Activated T-helper 1 cell treated with anti-CD3 and anti-CD28 coated beads, Interleukin-12 subunit alpha, Interleukin-12 subunit beta, Interleukin-2, Interleukin-4 antibody, amounts not matched to agents 30 ng/mL and 10 ng/mL and 1 ng/mL, durations not matched to agents 14 hours and 24 hours and 36 hours (primary cell): ENCODE measurements around the gene EPHA2. TPM values are rescaled to one million over a fixed set of nuclear protein-coding genes. Genes with fewer than 3 reads are reported as not detected.
"Not testable (repeated sequence)": the region's sequence is repeated elsewhere in the genome, so short reads cannot be mapped to it uniquely, and the experiment has no call there.

Experiments used
- DNase-seq: peaks from one replicate; pipeline ENCODE4 v3.0.0; 2021; ENCODE audit warnings: low spot score
- H3K27ac Mint-ChIP-seq: one replicate; pipeline ENCODE4 v1.8.0; 2021; ENCODE audit warnings: mild to moderate bottlenecking, mixed read lengths
- H3K27me3 Mint-ChIP-seq: one replicate; pipeline ENCODE4 v1.8.0; 2022; ENCODE audit warnings: mild to moderate bottlenecking, moderate library complexity, mixed read lengths; ENCODE audit not compliant: insufficient read depth
- H3K36me3 Mint-ChIP-seq: one replicate; pipeline ENCODE4 v1.8.0; 2021; ENCODE audit warnings: low read depth, mixed read lengths
- H3K4me1 Mint-ChIP-seq: one replicate; pipeline ENCODE4 v1.8.0; 2021; ENCODE audit warnings: low read depth, mixed read lengths
- H3K4me3 Mint-ChIP-seq: one replicate; pipeline ENCODE4 v1.8.0; 2021; ENCODE audit warnings: mild to moderate bottlenecking, moderate library complexity, mixed read lengths
- H3K9me3 Mint-ChIP-seq: one replicate; pipeline ENCODE4 v1.8.0; 2021; ENCODE audit warnings: mixed read lengths
- intact Hi-C: fragments of 100-400 bp; cut with micrococcal nuclease; formaldehyde crosslinking; loops from one replicate; pipeline ENCODE4 v1.15.1; 2024
- total RNA-seq: library from RNA; stranded (reverse); gene quantifications from 2 replicates; pipeline ENCODE4 v1.2.3, GENCODE V29; 2022

The EPHA2 gene
- total RNA-seq, 1 donor from 2014 or later = not detected

DNA sequence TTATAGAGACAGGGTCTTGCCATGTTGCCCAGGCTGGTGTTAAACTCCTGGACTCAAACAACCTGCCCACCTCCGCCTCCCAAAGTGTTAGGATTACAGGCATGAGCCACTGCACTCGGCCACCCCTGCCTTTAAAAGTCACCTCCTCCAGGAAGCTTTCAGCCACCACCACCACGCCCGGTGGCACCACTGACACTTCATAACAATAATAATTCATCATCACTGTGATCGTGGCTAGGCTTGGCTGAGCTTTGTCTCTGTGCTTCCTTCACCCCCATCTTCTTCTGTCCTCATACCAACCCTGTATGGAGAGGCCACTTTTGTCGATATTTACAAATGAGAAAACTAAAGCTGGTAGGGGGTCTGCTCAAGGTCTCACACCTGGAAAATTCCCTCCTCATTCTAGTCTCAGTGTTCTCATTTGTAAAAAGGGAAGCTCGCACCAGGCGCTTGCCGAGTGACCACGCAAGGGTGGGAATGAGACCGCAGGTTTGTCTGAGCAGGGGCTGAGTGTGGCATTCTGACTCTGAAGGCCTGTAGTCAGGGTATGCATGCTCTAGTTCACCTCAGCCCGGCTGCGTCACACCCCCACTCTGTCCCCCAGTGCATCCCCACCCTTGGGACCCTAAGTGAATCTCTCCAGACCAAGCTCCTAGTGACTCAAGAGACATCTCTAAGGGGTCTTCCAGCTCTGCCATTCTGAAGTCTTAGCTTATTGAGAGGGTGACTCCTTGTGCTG is 12.9 kb upstream of the EPHA2 start:
- no peaks in the 10 kb centered on the region for H3K36me3 Mint-ChIP-seq
- intact Hi-C loops = no loop called here
- peaks cover 20% of the 10 kb centered on the region for H3K4me1 Mint-ChIP-seq

DNA sequence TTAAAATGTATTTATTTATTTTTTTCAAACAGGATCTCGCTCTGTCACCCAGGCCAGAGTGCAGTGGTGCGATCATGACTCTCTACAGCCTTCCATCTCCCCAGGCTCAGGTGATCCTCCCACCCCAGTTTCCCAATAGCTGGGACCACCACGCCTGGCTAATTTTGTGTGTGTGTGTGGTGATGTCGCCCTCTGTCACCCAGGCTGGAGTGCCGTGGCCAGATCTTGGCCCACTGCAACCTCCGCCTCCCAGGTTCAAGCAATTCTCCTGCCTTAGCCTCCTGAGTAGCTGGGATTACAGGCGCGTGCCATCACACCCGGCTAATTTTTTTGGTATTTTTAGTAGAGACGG is 12.3 kb upstream of the EPHA2 start:
- H3K27ac Mint-ChIP-seq, H3K36me3 Mint-ChIP-seq, H3K9me3 Mint-ChIP-seq, intact Hi-C loops, DNase-seq: not testable (repeated sequence)
- peaks cover 20% of the 10 kb centered on the region for H3K4me1 Mint-ChIP-seq
- H3K27me3 Mint-ChIP-seq = peaks cover 41% of the 10 kb centered on the region
- H3K4me3 Mint-ChIP-seq = peak overlapping the region; percentile 56

More for the DNA sequence above, 12.9 kb upstream of the EPHA2 start:
- no peaks in the 10 kb centered on the region for H3K9me3 Mint-ChIP-seq
- peak overlapping the region; percentile 56 for H3K4me3 Mint-ChIP-seq
- peaks cover 41% of the 10 kb centered on the region for H3K27me3 Mint-ChIP-seq
- DNase-seq = no peak
- no peak overlapping the region for H3K27ac Mint-ChIP-seq

DNA sequence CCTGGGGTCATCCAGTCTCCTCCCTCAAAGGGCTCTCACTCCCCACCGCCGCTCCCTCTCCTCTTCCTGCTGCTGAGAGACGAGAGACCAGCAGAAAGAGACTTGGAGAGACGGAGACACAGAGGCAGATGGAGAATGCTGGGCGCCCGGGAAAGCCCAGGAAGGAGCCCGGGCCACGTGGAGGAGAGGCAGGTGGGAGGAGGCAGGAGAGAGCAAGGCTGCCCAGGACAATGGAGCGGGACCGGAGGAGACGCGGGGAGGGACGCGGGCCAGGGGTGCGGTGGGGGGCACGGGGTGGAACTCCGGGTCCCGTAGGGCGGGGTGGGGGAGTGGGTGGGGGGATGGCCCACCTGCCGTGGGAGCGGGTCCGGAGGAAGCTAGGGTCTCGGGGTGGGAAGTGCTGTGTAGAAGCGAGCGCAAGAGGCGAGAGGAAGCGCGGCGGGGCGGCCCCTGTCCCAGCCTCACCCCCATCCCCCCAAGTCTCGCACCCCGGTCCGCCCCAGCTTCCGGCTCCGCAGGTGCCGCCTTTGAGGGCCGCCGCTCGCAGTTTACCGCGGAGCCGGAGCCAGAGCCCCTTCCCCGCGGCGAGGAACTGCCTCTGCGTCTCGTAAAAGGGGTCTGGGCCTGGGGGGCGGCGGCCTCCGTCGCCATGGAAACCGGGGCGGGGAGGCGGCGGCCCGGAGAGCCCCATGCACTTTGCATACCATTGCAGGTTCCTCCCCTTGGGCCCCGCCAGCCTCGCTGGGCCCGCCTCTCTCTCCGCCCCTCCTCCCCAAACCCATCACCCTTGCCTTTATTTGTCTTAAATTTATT is 11.7 kb upstream of the EPHA2 start:
- Mint-ChIP-seq H3K27ac (no peak overlapping the region), H3K4me1 (peaks cover 26% of the 10 kb centered on the region), H3K27me3 (peaks cover 41% of the 10 kb centered on the region), H3K9me3 (no peaks in the 10 kb centered on the region), H3K36me3 (no peaks in the 10 kb centered on the region), H3K4me3 (peak overlapping the region; percentile 30)
- peak; percentile 46 for DNase-seq
- intact Hi-C loops = loop anchor here (2.0 kb wide), 1 partner anchor 49 kb away; no protein-coding TSS in a partner anchor

DNA sequence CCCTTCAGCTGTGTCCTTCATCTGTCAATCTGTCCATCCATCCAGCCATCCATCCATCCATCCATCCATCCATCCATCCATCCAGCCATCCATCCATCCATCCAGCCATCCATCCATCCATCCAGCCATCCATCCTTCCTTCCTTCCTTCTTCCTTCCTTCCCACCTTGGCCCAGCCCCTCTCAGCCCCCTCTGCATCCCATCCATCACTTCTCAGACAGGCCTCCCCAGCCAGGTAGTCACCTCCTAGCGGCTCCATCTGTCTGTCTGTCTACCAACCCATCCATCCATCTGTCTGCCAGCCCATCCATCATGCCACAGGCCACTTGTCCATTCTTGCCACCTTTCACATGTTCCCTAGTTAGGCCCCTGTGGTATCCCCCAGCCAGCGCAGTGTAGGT is 10.2 kb upstream of the EPHA2 start:
- Mint-ChIP-seq H3K27me3 (peaks cover 51% of the 10 kb centered on the region), H3K9me3 (no peaks in the 10 kb centered on the region), H3K36me3 (no peaks in the 10 kb centered on the region), H3K4me3 (no peak overlapping the region), H3K4me1 (peaks cover 40% of the 10 kb centered on the region), H3K27ac (peak overlapping the region; percentile 8)
- intact Hi-C loops = loop anchor here (2.0 kb wide), 1 partner anchor 51 kb away; no protein-coding TSS in a partner anchor
- no peak for DNase-seq

DNA sequence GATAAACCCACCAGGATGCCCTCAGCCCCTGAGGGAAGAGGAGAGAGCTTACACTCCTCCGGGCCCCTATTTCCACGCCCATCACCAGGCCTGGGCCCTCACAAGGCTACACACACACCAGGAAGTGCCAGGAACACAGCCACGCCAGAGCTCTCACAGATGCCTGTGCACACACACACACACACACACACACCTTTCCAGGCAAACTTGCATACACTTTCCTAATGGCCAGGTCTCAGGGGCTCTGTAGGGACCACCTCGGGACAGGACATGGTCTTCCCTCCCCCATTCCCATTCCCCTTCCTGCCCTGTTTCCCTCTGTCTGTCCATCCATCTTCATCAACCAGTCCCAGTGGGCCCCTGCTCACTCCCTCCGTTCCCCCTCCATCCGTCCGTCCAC is 9.7 kb upstream of the EPHA2 start:
- intact Hi-C loops = no loop called here
- Mint-ChIP-seq H3K27me3 (peaks cover 51% of the 10 kb centered on the region), H3K27ac (no peak overlapping the region), H3K4me1 (peaks cover 40% of the 10 kb centered on the region), H3K4me3 (no peak overlapping the region), H3K9me3 (no peaks in the 10 kb centered on the region), H3K36me3 (no peaks in the 10 kb centered on the region)
- no peak for DNase-seq

DNA sequence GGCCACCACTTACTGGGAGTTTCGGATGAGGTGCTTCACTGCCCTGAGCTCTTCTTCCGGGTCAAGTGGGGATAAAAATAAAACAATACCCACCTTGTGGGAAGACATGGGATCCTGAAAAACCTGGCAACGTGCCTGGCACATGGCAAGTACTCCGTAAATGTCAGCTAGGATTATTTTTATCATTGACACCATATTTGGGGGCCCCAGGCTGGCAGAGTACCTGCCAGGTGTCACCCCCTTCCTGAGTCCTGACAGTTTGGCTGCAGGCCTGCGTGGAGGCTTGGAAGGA is 9.2 kb upstream of the EPHA2 start:
- Mint-ChIP-seq H3K27me3 (peaks cover 49% of the 10 kb centered on the region), H3K9me3 (no peaks in the 10 kb centered on the region), H3K4me3 (no peak overlapping the region), H3K4me1 (peaks cover 40% of the 10 kb centered on the region), H3K27ac (no peak overlapping the region), H3K36me3 (no peaks in the 10 kb centered on the region)
- no peak for DNase-seq
- intact Hi-C loops = no loop called here

DNA sequence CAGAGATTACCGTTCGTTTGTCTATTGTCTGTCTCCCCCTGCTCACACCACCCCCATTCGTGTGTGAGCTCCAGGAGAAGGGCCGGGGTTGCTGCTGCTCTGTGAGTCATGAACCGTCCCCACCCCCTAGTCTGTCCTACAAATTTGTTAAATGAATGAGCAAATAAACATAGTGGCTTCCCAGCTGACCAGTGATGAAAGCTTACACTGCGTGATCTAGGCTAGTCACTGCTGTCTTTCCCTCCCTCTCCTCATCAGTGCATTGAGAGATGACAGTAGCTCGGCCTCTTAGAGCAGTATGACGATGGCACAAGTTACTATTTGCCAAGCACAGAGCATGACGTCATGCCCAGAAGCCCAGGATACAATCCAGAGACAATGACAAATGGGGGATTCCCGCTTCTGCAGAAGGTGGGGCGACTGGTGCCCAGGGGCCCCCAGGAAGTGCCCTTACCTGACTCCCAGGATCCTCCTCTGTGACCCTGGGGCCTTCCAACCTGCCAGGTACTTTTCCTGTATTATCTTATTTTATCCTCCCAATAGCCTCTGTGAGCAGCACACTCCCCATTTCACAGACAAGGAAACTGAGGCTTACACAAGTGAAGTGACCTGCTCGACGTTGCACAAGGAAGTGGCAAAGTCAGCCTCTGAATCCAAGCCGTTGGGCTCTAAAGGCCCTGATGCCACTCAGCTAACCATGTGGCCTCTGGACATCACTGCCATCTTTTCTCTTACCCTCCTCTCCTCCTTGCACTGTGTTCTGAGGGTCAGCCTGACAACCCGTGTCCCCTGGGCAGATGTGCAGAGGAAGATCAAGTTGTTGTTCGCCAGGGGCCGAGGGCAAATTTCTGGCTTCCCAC is 8.6 kb upstream of the EPHA2 start:
- DNase-seq = no peak
- Mint-ChIP-seq H3K36me3 (no peaks in the 10 kb centered on the region), H3K4me1 (peaks cover 40% of the 10 kb centered on the region), H3K27ac (no peak overlapping the region), H3K27me3 (peaks cover 45% of the 10 kb centered on the region), H3K9me3 (no peaks in the 10 kb centered on the region), H3K4me3 (no peak overlapping the region)
- intact Hi-C loops = no loop called here

DNA sequence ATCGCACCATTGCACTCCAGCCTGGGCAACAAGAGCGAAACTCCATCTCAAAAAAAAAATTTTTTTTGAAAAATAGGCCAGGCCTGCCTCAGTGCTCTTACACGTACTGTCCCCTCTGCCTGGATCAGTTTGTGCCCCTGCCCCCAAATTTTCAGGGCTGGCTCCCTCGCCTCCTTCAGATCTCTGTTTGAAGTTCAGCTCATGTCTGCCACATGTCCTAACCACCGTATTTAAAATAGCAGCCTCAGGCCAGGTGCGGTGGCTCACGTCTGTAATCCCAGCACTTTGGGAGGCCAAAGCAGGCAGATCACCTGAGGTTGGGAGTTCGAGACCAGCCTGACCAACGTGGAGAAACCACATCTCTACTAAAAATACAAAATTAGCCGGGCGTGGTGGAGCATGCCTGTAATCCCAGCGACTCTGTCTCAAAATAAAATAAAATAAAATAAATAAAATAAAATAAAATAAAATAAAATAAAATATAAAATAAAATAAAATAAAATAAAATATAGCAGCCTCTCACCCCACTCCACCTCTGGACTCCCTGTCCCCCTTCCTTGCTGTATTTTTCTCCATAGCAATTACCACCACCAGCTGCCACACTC is 7.8 kb upstream of the EPHA2 start:
- H3K36me3 Mint-ChIP-seq, H3K27ac Mint-ChIP-seq, intact Hi-C loops, H3K9me3 Mint-ChIP-seq, DNase-seq, H3K4me3 Mint-ChIP-seq: not testable (repeated sequence)
- peaks cover 43% of the 10 kb centered on the region for H3K27me3 Mint-ChIP-seq
- H3K4me1 Mint-ChIP-seq = peaks cover 40% of the 10 kb centered on the region

DNA sequence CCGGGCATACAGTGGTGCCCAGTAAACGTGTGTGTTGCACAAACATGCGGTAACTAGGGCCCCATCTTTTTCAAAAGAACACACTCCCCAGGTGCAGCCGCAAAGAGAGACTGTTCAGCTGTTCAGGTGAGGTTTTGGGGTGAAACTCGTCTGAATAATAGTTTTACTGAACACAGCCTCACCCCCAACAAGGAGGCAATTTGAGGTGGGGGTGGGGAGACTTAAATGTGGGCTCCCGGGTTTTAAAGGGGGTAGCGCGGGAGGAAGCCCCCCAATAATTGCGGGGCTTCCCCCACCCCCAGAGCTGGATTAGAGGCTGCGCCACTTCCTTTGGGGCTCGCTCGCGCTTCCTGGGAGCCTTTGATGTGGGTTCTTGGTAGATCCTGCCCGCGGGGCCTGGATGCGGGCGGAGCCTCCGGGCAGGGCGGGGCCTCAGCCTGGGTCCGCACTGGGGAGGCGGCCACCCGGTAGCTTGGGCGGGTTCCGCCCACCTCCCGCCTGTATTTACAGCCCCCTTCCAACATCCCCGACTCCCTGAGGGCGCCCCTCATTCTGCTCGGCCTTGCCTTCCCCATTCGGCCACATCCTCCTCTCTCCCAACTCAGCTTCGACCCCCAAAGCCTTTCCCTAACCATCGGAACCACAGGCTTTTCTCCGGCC is 6.4 kb upstream of the EPHA2 start:
- Mint-ChIP-seq H3K36me3 (no peaks in the 10 kb centered on the region), H3K27me3 (peaks cover 42% of the 10 kb centered on the region), H3K9me3 (no peaks in the 10 kb centered on the region), H3K4me3 (peak overlapping the region; percentile 57), H3K27ac (peak overlapping the region; percentile 36), H3K4me1 (peaks cover 51% of the 10 kb centered on the region)
- peak; percentile 66 for DNase-seq
- intact Hi-C loops = no loop called here

DNA sequence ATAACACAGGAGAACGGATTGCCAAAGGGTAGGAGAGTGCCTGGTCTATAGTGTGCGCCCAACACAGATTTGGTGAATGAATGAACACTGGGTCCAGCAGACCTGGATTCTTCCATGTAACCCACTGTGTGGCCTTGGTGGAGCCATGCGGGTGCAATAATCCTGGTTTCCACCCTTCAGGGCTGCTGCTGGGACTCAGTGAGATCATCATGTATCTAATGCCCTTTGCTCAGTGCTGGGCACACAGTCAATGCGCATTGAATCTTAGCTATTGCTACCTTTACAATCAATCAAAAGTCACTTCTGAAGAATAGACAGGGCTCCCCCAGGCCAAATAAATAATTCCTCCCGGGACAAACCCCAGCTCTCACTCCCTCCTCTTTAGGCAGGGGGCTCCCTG is 5.8 kb upstream of the EPHA2 start:
- peak overlapping the region; percentile 36 for H3K27ac Mint-ChIP-seq
- intact Hi-C loops = no loop called here

DNA sequence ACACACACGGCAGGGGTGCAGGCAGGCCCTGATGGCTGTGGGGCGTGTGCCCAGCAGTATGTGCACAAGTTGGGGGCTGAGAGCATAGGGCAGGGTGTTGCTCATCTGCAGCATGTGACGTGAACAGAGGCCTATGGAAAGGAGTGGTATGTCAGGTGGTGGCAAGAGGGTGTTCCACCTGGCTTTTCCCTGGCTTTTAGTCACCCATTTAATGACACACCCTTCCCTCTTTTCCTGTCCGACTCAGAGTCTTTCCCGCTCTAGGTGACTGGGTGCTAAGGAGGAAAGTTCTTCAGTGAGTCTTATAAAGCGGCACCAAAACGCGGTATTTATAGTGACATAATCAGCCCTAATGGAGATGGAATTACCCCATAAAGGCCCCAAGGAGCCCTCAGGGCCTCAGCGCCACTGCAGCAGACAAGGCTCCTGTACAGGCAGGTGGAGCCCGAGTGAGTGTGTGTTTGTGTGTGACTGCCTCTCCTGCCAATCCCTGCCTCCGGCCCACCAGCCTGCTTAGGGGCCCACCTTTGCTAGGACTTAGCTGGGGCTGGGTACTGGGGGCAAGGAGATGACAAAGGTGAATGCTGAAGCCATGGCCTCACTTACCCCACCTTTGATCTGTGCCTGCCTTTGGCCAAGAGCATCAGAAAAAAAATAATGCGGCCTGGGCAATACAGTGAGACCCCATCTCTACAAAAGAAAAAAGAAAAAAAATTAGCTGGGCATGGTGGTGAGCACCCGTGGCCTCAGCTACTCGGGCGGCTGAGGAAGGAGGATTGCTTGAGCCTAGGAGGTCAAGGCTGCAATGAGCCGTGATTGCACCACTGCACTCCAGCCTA is 3.3 kb upstream of the EPHA2 start:
- intact Hi-C loops = no loop called here
- no peaks in the 10 kb centered on the region for H3K36me3 Mint-ChIP-seq
- H3K27ac Mint-ChIP-seq = peak overlapping the region; percentile 26
- no peaks in the 10 kb centered on the region for H3K9me3 Mint-ChIP-seq
- no peak overlapping the region for H3K4me3 Mint-ChIP-seq
- H3K27me3 Mint-ChIP-seq = peaks cover 54% of the 10 kb centered on the region
- no peak for DNase-seq
- peaks cover 38% of the 10 kb centered on the region for H3K4me1 Mint-ChIP-seq

More for the DNA sequence above, 5.8 kb upstream of the EPHA2 start:
- Mint-ChIP-seq H3K36me3 (no peaks in the 10 kb centered on the region), H3K27me3 (peaks cover 48% of the 10 kb centered on the region), H3K9me3 (no peaks in the 10 kb centered on the region), H3K4me1 (peaks cover 55% of the 10 kb centered on the region), H3K4me3 (peak overlapping the region; percentile 45)
- DNase-seq = no peak
